H1 (cell line): Measurements from ENCODE around the gene ARHGAP10.

Experiments
- CBX8 ChIP-seq: fragments of 300-800, 300-1000 bp; sonication (generic); IDR thresholded peaks from 2 replicates; pipeline ENCODE4 v1.7.1; 2016; ENCODE audit warnings: low read depth, low read length, borderline replicate concordance
- CREB1 ChIP-seq: IDR thresholded peaks from 2 replicates; pipeline ENCODE4 v1.6.1; 2012; ENCODE audit warnings: inconsistent platforms
- CTCF ChIP-seq, 3 experiments: IDR thresholded peaks; 1 replicate in 2 of 3; 2 replicates in 1 of 3; pipeline versions ENCODE4 v1.5.1 to v1.6.1; 2011; ENCODE audit warnings: low read length in 3 of 3, mild to moderate bottlenecking in 3 of 3, inconsistent platforms in 2 of 3, low read depth in 1 of 3, moderate library complexity in 1 of 3; ENCODE audit not compliant: insufficient read depth in 1 of 3; ENCODE audit errors: control extremely low read depth in 1 of 3
- E2F6 ChIP-seq: IDR thresholded peaks from 2 replicates; pipeline ENCODE4 v1.6.1; 2012; ENCODE audit warnings: inconsistent platforms
- EP300 ChIP-seq, 2 experiments: IDR thresholded peaks; 1 replicate in 1 of 2; 2 replicates in 1 of 2; pipeline ENCODE4 v1.6.1; 2011 to 2012; ENCODE audit warnings: low read depth in 2 of 2, low read length in 2 of 2, mild to moderate bottlenecking in 2 of 2, borderline replicate concordance in 1 of 2, inconsistent platforms in 1 of 2, moderate library complexity in 1 of 2
- MAFK ChIP-seq: IDR thresholded peaks from 2 replicates; pipeline ENCODE4 v1.6.1; 2012; ENCODE audit warnings: low read depth, mild to moderate bottlenecking, improper control_type of control experiment, low read length
- MAX ChIP-seq: IDR thresholded peaks from 2 replicates; pipeline ENCODE4 v1.6.1; 2012; ENCODE audit warnings: inconsistent platforms
- POLR2AphosphoS5 ChIP-seq: IDR thresholded peaks from 2 replicates; pipeline ENCODE4 v1.6.1; 2011; ENCODE audit warnings: low read depth, low read length
- POU5F1 ChIP-seq: IDR thresholded peaks from 2 replicates; pipeline ENCODE4 v1.6.1; 2011; ENCODE audit warnings: low read depth, mild to moderate bottlenecking, low read length, moderate library complexity
- RNF2 ChIP-seq: fragments of 200-900, 300-1000 bp; sonication (generic); IDR thresholded peaks from 2 replicates; pipeline ENCODE4 v1.7.1; 2016; ENCODE audit warnings: borderline replicate concordance, low read depth, mild to moderate bottlenecking, antibody characterized with exemption, low read length; ENCODE audit not compliant: poor library complexity, severe bottlenecking; ENCODE audit errors: missing control alignments
- SIN3A ChIP-seq, 2 experiments: IDR thresholded peaks in 1 of 2; conservative IDR thresholded peaks in 1 of 2; 2 replicates each; pipeline ENCODE4 v1.6.1; 2011 to 2012; ENCODE audit warnings: low read length in 2 of 2, improper control_type of control experiment in 1 of 2, low read depth in 1 of 2, mild to moderate bottlenecking in 1 of 2
- SP1 ChIP-seq: IDR thresholded peaks from 2 replicates; pipeline ENCODE4 v1.6.1; 2011; ENCODE audit warnings: low read depth, low read length
- TAF1 ChIP-seq: IDR thresholded peaks from 2 replicates; pipeline ENCODE4 v1.6.1; 2011; ENCODE audit warnings: mild to moderate bottlenecking, low read depth, low read length

- TF ChIP-seq POLR2AphosphoS5 (no peak), POU5F1 (no peak), CTCF (IDR thresholded peaks at IDR 0.05; ENCODE audit: control extremely low read depth in 1 of 3, insufficient read depth in 1 of 3, low read depth in 1 of 3, low read length in 3 of 3) (no peak), TAF1 (no peak), EP300 (IDR thresholded peaks at IDR 0.05; ENCODE audit: borderline replicate concordance in 1 of 2, low read depth in 2 of 2, low read length in 2 of 2) (no peak), SIN3A (conservative IDR thresholded peaks at IDR 0.05 in 1 of 2, IDR thresholded peaks at IDR 0.05 in 1 of 2; ENCODE audit: low read depth in 1 of 2, low read length in 2 of 2) (no peak), RNF2 (no peak), MAFK (no peak), CBX8 (no peak), E2F6 (no peak), SP1 (no peak), CREB1 (no peak), MAX (no peak)
Observed at GRCh38 chr4:147910315-147910714, 178.4 kb downstream of the ARHGAP10 start.
